Parathyroid adenoma (tissue), 2 donors: ENCODE data around the gene CXCR4.
A peak's percentile ranks its signal among the peaks of the same experiment; 100 is the strongest.

Experiments used
- H2AFZ ChIP-seq: fragments of 300-600 bp; sonication (generic); one replicate; pipeline ENCODE4 v1.7.0; 2017; ENCODE audit warnings: antibody characterized with exemption, mild to moderate bottlenecking
- H3K27ac ChIP-seq: fragments of 300-600 bp; sonication (generic); one replicate; pipeline ENCODE4 v1.7.0; 2017
- H3K27me3 ChIP-seq: fragments of 300-600 bp; sonication (generic); one replicate; pipeline ENCODE4 v1.7.0; 2017; ENCODE audit warnings: low read length; ENCODE audit not compliant: control insufficient read depth, insufficient read depth
- H3K36me3 ChIP-seq: fragments of 300-600 bp; sonication (generic); one replicate; pipeline ENCODE4 v1.7.0; 2017; ENCODE audit warnings: low read length; ENCODE audit not compliant: control insufficient read depth, insufficient read depth
- H3K4me1 ChIP-seq: fragments of 300-600 bp; sonication (generic); one replicate; pipeline ENCODE4 v1.7.0; 2017; ENCODE audit warnings: control low read depth
- H3K4me2 ChIP-seq: fragments of 300-600 bp; sonication (generic); one replicate; pipeline ENCODE4 v1.7.0; 2017; ENCODE audit warnings: low read length
- H3K4me3 ChIP-seq: fragments of 300-600 bp; sonication (generic); one replicate; pipeline ENCODE4 v1.7.0; 2017; ENCODE audit warnings: low read depth, low read length
- H3K79me2 ChIP-seq: fragments of 300-600 bp; sonication (generic); one replicate; pipeline ENCODE4 v1.7.0; 2017; ENCODE audit warnings: control low read depth
- H3K9ac ChIP-seq: fragments of 300-600 bp; sonication (generic); one replicate; pipeline ENCODE4 v1.7.0; 2017; ENCODE audit warnings: mild to moderate bottlenecking
- H3K9me3 ChIP-seq: fragments of 300-600 bp; sonication (generic); one replicate; pipeline ENCODE4 v1.7.0; 2017; ENCODE audit warnings: low read length; ENCODE audit not compliant: control insufficient read depth
- TF ChIP-seq, protein P1 (sequence below): fragments of 300-600 bp; sonication (generic); IDR thresholded peaks from one replicate; pipeline ENCODE4 v1.7.0; 2017; ENCODE audit warnings: antibody characterized with exemption, mild to moderate bottlenecking
- donor health status: primary hyperparathyroidism.

The CXCR4 gene

DNA sequence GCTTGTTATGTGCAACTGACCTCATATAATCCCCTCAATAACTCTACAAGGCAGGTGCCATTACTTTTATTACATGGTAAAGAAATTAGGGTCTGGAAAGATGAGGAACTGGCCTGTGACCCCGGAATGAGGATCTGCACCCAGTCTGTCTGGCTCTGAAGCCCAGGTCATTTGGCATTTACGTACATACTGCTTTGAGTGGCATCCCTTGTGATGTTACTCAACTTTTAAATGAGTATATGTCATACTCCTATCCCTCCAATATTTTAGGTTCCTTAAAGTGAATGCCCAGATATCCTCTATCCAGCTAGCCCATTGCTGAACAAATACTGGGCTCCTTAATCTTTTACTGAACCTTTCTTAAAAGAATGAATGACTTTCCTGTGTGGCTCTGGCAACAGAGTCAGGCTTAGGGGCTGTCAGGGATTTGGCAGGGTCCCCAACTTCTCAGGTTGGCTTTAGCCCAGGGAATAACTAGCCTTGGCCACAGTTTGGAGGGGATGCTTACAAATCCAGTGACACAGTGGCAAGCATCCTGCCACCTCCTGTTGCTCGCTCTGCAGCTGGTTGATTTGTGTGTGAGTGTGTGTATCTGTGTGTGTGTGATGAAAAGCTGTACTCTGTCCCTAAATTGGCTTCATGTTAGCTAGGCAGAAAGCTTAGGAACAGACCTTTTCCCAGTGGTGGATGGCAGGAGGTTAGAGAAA is 3.4 kb upstream of the CXCR4 start:
- Histone ChIP-seq H3K9ac (no peak overlapping the region), H3K4me1 (peaks cover 6% of the 10 kb centered on the region), H3K9me3 (no peaks in the 10 kb centered on the region), H3K4me2 (no peak overlapping the region), H3K27me3 (peaks cover 5% of the 10 kb centered on the region), H2AFZ (no peak overlapping the region), H3K27ac (no peak overlapping the region), H3K4me3 (no peak overlapping the region), H3K36me3 (no peaks in the 10 kb centered on the region), H3K79me2 (no peaks in the 10 kb centered on the region)
- TF ChIP-seq, protein P1, sequence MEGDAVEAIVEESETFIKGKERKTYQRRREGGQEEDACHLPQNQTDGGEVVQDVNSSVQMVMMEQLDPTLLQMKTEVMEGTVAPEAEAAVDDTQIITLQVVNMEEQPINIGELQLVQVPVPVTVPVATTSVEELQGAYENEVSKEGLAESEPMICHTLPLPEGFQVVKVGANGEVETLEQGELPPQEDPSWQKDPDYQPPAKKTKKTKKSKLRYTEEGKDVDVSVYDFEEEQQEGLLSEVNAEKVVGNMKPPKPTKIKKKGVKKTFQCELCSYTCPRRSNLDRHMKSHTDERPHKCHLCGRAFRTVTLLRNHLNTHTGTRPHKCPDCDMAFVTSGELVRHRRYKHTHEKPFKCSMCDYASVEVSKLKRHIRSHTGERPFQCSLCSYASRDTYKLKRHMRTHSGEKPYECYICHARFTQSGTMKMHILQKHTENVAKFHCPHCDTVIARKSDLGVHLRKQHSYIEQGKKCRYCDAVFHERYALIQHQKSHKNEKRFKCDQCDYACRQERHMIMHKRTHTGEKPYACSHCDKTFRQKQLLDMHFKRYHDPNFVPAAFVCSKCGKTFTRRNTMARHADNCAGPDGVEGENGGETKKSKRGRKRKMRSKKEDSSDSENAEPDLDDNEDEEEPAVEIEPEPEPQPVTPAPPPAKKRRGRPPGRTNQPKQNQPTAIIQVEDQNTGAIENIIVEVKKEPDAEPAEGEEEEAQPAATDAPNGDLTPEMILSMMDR, result no peak

DNA sequence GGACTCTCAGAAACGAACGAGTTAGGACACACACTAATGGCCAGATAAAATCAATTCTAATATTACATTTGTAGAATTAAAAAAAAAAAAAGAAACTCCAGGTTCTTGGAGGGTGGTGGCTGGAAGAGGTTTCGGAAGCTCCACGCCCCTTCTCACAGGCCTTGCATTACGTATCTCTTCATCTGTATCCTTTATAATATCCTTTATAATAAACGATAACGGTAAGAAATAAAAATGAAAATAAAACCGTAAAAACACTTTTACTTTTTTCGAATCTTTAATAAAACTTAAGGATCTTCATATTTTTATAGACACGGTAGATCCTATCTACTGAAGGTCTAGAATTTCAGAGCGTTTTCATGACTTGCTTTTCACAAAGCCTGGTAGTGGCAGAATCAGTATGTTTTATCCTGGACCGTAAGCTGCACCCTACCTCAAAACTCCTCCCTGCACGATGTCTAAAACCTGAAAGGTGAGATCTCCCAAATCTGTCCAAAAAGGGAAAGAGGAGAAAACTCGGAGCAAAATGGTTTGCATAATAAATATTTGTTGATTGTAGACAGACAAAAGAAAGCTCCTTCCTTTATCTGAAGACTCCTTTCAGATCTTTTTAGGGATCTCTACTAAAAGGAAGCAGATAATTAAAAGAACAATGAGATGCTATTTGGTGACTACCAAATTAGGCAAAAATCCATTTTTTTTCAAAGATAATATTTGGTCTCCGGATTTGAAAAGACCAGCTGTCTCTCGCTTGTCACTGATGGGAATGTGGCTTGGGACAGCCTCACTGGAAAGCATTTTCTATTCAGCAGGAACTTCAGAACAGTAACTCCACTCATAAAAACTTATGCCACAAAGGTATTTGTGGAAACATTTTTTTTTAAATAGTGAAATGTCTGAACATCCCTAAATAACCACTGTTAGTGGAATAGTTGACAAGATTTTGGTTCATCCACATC is 2.0 kb upstream of the CXCR4 start:
- Histone ChIP-seq H3K79me2 (no peaks in the 10 kb centered on the region), H3K9ac (no peak overlapping the region), H3K4me2 (peak overlapping the region; percentile 65), H3K36me3 (no peaks in the 10 kb centered on the region), H2AFZ (peak overlapping the region; percentile 36), H3K9me3 (no peaks in the 10 kb centered on the region), H3K27ac (no peak overlapping the region), H3K4me1 (peaks cover 6% of the 10 kb centered on the region), H3K4me3 (peak overlapping the region; percentile 49), H3K27me3 (peaks cover 11% of the 10 kb centered on the region)
- TF ChIP-seq, protein P1, result no peak

DNA sequence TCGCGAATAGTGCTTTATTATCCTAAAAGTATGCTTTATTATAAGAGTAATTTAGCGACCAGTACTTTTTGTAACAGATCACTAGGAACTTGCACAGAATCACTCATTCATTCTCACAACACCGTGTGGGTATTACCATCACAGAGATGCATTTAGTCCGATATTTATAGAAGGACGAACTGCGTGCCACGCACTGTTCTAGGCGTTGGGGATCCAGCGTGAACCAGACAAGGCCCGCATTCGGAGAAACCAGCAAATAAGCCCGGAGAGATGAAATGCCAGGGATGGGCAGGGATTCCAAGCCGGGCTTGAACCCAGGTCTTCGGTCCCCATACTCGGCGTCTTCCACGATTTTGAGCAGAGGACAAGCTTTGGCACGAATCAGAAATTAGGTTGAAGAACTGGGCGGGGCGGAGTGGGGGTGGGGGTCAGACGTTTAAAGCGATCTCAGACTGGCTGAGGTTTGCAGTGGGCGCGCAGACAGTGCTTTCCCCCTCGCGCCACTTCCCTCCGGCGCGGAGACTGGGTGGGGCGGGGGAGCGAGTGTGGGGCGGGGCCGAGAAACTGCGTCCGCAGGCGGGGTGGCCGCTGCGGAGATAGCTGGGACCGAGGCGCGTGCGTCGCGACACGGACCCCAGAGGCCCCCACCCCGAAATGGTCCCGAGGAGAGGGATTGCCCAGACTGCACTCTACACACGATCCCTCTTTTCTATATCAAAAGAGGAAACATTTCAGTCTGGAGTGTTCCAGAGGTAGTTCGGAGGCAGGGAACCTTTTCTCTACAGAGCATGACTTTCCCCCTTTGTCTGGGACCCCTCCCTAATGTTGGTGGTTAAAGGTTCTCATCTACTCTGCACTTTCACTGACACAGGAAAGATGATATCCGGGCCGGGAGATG is 1.1 kb upstream of the CXCR4 start:
- no peaks in the 10 kb centered on the region for H3K36me3 ChIP-seq
- peaks cover 6% of the 10 kb centered on the region for H3K4me1 ChIP-seq
- H3K4me2 ChIP-seq, result peak overlapping the region; percentile 65
- peaks cover 11% of the 10 kb centered on the region for H3K27me3 ChIP-seq
- H3K27ac ChIP-seq, result no peak overlapping the region
- H3K79me2 ChIP-seq, result no peaks in the 10 kb centered on the region
- TF ChIP-seq, protein P1, result no peak
- no peak overlapping the region for H3K9ac ChIP-seq
- peak overlapping the region; percentile 36 for H2AFZ ChIP-seq
- peak overlapping the region; percentile 49 for H3K4me3 ChIP-seq
- no peaks in the 10 kb centered on the region for H3K9me3 ChIP-seq

DNA sequence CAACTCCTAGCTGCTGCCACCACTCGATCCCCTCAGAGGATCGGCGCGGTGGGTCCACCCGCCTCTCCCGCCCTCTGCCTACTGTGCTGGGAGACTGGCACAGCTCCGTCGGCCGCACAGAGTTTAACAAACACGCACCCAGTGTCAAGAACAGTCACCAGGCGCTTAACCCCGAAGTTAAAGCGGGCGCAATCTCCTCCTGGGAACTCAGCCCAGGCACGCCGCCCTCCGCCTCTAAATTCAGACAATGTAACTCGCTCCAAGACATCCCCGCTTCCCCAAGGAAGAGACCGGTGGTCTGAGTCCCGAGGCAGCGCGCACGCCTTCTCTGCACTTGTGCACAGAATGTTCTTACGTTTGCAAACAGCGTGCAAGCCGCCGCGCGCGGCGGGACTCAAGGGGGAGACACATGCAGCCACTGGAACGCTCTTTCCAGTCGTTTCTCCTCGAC is 533 bp downstream of the CXCR4 start:
- peak overlapping the region; percentile 75 for H3K4me2 ChIP-seq
- peaks cover 11% of the 10 kb centered on the region for H3K27me3 ChIP-seq
- H3K4me1 ChIP-seq, result peaks cover 6% of the 10 kb centered on the region
- H3K79me2 ChIP-seq, result no peaks in the 10 kb centered on the region
- H2AFZ ChIP-seq, result peak overlapping the region; percentile 33
- H3K9me3 ChIP-seq, result no peaks in the 10 kb centered on the region
- H3K4me3 ChIP-seq, result peak overlapping the region; percentile 46
- no peaks in the 10 kb centered on the region for H3K36me3 ChIP-seq
- no peak overlapping the region for H3K9ac ChIP-seq
- H3K27ac ChIP-seq, result no peak overlapping the region
- TF ChIP-seq, protein P1, result no peak
